ENCODE results near the gene KCTD12.

DNA sequence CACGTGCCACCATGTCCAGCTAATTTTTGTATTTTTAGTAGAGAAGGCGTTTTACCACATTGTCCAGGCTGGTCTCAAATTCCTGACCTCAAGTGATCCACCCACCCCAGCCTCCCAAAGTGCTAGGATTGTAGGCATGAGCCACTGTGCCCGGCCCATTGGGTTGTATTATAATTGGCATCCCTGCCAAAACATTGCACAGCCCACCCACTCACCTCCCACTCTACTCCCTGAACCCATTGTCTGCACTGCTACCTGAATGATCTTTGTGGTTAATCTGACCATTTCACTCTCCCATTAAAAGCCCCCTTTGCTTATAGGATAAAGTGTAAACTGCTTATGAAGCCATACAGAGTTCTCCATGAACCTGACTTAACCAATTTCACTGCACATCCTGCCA is 26.3 kb upstream of the KCTD12 start:
- TF ChIP-seq, protein P1, sequence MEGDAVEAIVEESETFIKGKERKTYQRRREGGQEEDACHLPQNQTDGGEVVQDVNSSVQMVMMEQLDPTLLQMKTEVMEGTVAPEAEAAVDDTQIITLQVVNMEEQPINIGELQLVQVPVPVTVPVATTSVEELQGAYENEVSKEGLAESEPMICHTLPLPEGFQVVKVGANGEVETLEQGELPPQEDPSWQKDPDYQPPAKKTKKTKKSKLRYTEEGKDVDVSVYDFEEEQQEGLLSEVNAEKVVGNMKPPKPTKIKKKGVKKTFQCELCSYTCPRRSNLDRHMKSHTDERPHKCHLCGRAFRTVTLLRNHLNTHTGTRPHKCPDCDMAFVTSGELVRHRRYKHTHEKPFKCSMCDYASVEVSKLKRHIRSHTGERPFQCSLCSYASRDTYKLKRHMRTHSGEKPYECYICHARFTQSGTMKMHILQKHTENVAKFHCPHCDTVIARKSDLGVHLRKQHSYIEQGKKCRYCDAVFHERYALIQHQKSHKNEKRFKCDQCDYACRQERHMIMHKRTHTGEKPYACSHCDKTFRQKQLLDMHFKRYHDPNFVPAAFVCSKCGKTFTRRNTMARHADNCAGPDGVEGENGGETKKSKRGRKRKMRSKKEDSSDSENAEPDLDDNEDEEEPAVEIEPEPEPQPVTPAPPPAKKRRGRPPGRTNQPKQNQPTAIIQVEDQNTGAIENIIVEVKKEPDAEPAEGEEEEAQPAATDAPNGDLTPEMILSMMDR (IDR thresholded peaks at IDR 0.05; ENCODE audit: borderline replicate concordance, extremely low read depth, low read length, poor library complexity, severe bottlenecking) = no peak
- no peak for TF ChIP-seq EZH2 (IDR thresholded peaks at IDR 0.05; ENCODE audit: borderline replicate concordance, low read depth, low read length, severe bottlenecking)
